Endothelial cell of umbilical vein (primary cell): ENCODE data around the gene SMIM3. TPM values are rescaled to one million over a fixed set of nuclear protein-coding genes. Genes with fewer than 3 reads are reported as not detected.

Experiments
- BruUV-seq: library from RNA; stranded (reverse); fragments of 400-500 nt; replicated peaks from 2 replicates; lab custom pipeline; 2021; lab: Mats Ljungman, UMichigan
- CTCF ChIA-PET: fragments of 300-600, 350-600 bp; sonication (Branson Sonifier 250); formaldehyde crosslinking; loops from one replicate; lab custom pipeline; 2021; ENCODE audit warnings: antibody characterized with exemption, inconsistent platforms; lab: Charles Lee
- POLR2A ChIA-PET: fragments of 300-600, 350-600 bp; sonication (Branson Sonifier 250); formaldehyde crosslinking; loops from one replicate; lab custom pipeline; 2021; ENCODE audit warnings: antibody characterized with exemption, inconsistent platforms; lab: Charles Lee
- DNase-seq: peaks from one replicate; pipeline ENCODE4 v3.0.0-alpha.2; 2011; ENCODE audit warnings: low read depth, low spot score
- FAIRE-seq: peaks from 2 replicates; lab custom pipeline; 2011; peaks lifted over from hg19 to GRCh38; lab: Jason Lieb, UNC
- H2AFZ ChIP-seq: 2 replicates; pipeline ENCODE4 v1.6.0; 2012; ENCODE audit warnings: low read depth, low read length, control low read depth, inconsistent platforms
- H3K27ac ChIP-seq: 2 replicates; pipeline ENCODE4 v1.5.1; 2011; ENCODE audit warnings: low read depth, mild to moderate bottlenecking, control low read depth, low read length, moderate library complexity; ENCODE audit not compliant: insufficient read depth
- H3K27me3 ChIP-seq, 2 experiments: 2 replicates each; pipeline versions ENCODE4 v1.6.0 to v1.6.1; 2011; ENCODE audit warnings: low read length in 2 of 2, mixed read lengths in 1 of 2; ENCODE audit not compliant: control insufficient read depth in 2 of 2, insufficient read depth in 2 of 2
- H3K36me3 ChIP-seq, 2 experiments: 2 replicates in 1 of 2; 3 replicates in 1 of 2; pipeline ENCODE4 v1.5.1; 2011; ENCODE audit warnings: low read length in 2 of 2, mild to moderate bottlenecking in 1 of 2, moderate library complexity in 1 of 2; ENCODE audit not compliant: control insufficient read depth in 2 of 2, insufficient read depth in 2 of 2; ENCODE audit errors: extremely low read depth in 1 of 2
- H3K4me1 ChIP-seq: 3 replicates; pipeline ENCODE4 v1.5.1; 2011; ENCODE audit warnings: mild to moderate bottlenecking, low read length; ENCODE audit not compliant: control insufficient read depth, insufficient read depth; ENCODE audit errors: extremely low read depth
- H3K4me2 ChIP-seq: 2 replicates; pipeline ENCODE4 v1.6.1; 2011; ENCODE audit warnings: low read length, control low read depth, mixed read lengths; ENCODE audit not compliant: insufficient read depth
- H3K4me3 ChIP-seq, 3 experiments: fragments of 200-600 bp in 1 of 3; sonication (generic), shearing (Covaris generic) in 1 of 3; replicated peaks in 1 of 3; 2 replicates each; pipeline ENCODE4 v1.5.1; 2011 to 2016; ENCODE audit warnings: control low read depth in 3 of 3, low read length in 3 of 3, mild to moderate bottlenecking in 2 of 3, inconsistent platforms in 1 of 3, low read depth in 1 of 3, moderate library complexity in 1 of 3; ENCODE audit not compliant: insufficient read depth in 1 of 3
- H3K79me2 ChIP-seq: 2 replicates; pipeline ENCODE4 v1.6.0; 2012; ENCODE audit warnings: low read length, inconsistent platforms; ENCODE audit not compliant: control insufficient read depth, insufficient read depth
- H3K9ac ChIP-seq: replicated peaks from 2 replicates; pipeline ENCODE3; 2011; ENCODE audit warnings: low read length, control low read depth; ENCODE audit not compliant: insufficient read depth; ENCODE audit errors: extremely low read depth
- H3K9me1 ChIP-seq: replicated peaks from 3 replicates; pipeline ENCODE4 v1.6.0; 2011; ENCODE audit warnings: mild to moderate bottlenecking, low read length; ENCODE audit not compliant: control insufficient read depth, insufficient read depth; ENCODE audit errors: extremely low read depth
- H3K9me3 ChIP-seq: replicated peaks from 2 replicates; pipeline ENCODE4 v1.5.1; 2012; ENCODE audit warnings: low read length, inconsistent platforms; ENCODE audit not compliant: control insufficient read depth, insufficient read depth
- H4K20me1 ChIP-seq: replicated peaks from 2 replicates; pipeline ENCODE3; 2011; ENCODE audit warnings: mild to moderate bottlenecking, low read length; ENCODE audit not compliant: control insufficient read depth, insufficient read depth; ENCODE audit errors: extremely low read depth
- EZH2 ChIP-seq: IDR thresholded peaks from 2 replicates; pipeline ENCODE4 v1.6.1; 2012; ENCODE audit warnings: borderline replicate concordance, low read depth, mild to moderate bottlenecking, moderate library complexity, low read length, inconsistent platforms; ENCODE audit not compliant: severe bottlenecking
- FOS ChIP-seq: IDR thresholded peaks from 2 replicates; pipeline ENCODE4 v1.6.1; 2011; ENCODE audit warnings: mild to moderate bottlenecking, low read length, moderate library complexity, borderline replicate concordance; ENCODE audit not compliant: insufficient read depth
- GATA2 ChIP-seq: IDR thresholded peaks from 2 replicates; pipeline ENCODE4 v1.7.0; 2011; ENCODE audit warnings: low read depth, mild to moderate bottlenecking, moderate library complexity, mixed read lengths, low read length; ENCODE audit not compliant: insufficient read length, insufficient read depth
- JUN ChIP-seq: IDR thresholded peaks from 2 replicates; pipeline ENCODE4 v1.6.1; 2011; ENCODE audit warnings: borderline replicate concordance, low read depth; ENCODE audit not compliant: insufficient read length, insufficient read depth
- MYC ChIP-seq: IDR thresholded peaks from one replicate; pipeline ENCODE4 v1.6.1; 2011; ENCODE audit warnings: mild to moderate bottlenecking, low read depth, low read length
- POLR2A ChIP-seq: IDR thresholded peaks from 2 replicates; pipeline ENCODE4 v1.6.1; 2012; ENCODE audit warnings: low read depth, mild to moderate bottlenecking, control low read depth, low read length
- POLR2AphosphoS5 ChIP-seq: IDR thresholded peaks from 2 replicates; pipeline ENCODE4 v1.6.1; 2012; ENCODE audit warnings: low read depth, mild to moderate bottlenecking, control low read depth, low read length, moderate library complexity; ENCODE audit not compliant: insufficient read depth
- dilution Hi-C: fragments of 300-500 bp; cut with MboI; formaldehyde crosslinking; loops from one replicate; pipeline ENCODE4 v1.15.0; 2019; ENCODE audit warnings: low sequenced_read_pairs; ENCODE audit not compliant: extremely low pct_ligation_motif_present
- intact Hi-C: fragments of 100-400 bp; cut with micrococcal nuclease; formaldehyde crosslinking; loops from one replicate; pipeline ENCODE4 v1.10.0; 2022
- polyA plus RNA-seq, 4 experiments: library from polyadenylated mRNA; depleted of rRNA in 3 of 4; stranded (reverse) in 3 of 4; unstranded in 1 of 4; fragments of >200 nt; gene quantifications; 2 replicates each; pipeline versions ENCODE4 v1.2.1 to v1.2.3, GENCODE V29; 2011 to 2012; ENCODE audit warnings: missing spikeins in 1 of 4
- total RNA-seq: library from RNA; stranded (reverse); gene quantifications from 2 replicates; pipeline ENCODE4 v1.2.3, GENCODE V29; 2021
- TF ChIP-seq, protein P1 (sequence below), 2 donors: IDR thresholded peaks; 1 replicate in 1 of 2; 2 replicates in 1 of 2; pipeline ENCODE4 v1.5.1; 2011; ENCODE audit warnings: low read length in 2 of 2, mild to moderate bottlenecking in 2 of 2, moderate library complexity in 2 of 2, control low read depth in 1 of 2, inconsistent platforms in 1 of 2, low read depth in 1 of 2; ENCODE audit not compliant: insufficient read depth in 1 of 2; ENCODE audit errors: extremely low read depth in 1 of 2
- TF ChIP-seq, protein P2 (sequence below): IDR thresholded peaks from 2 replicates; pipeline ENCODE4 v1.6.1; 2011; ENCODE audit not compliant: insufficient read depth, insufficient read length

SMIM3 gene
- total and polyA plus RNA-seq, 2 donors (not counting 3 experiments of a cell fraction or from before 2014, with no cell fraction given), result 1.0 to 2.0 TPM

- Histone ChIP-seq H4K20me1 (no peaks in the 10 kb centered on the region), H3K4me3 (no peak overlapping the region), H3K9me1 (no peaks in the 10 kb centered on the region), H3K4me1 (peaks cover 25% of the 10 kb centered on the region), H3K4me2 (peak overlapping the region; percentile 30), H3K9me3 (no peaks in the 10 kb centered on the region), H3K27ac (no peak overlapping the region), H3K36me3 (no peaks in the 10 kb centered on the region), H3K9ac (no peak overlapping the region), H3K27me3 (peaks cover 29 to 59% of the 10 kb centered on the region in 2 experiments), H2AFZ (no peak overlapping the region), H3K79me2 (no peaks in the 10 kb centered on the region)
- TF ChIP-seq EZH2 (no peak), GATA2 (peak; percentile 99), FOS (peak; percentile 98), JUN (peak; percentile 25), MYC (no peak), POLR2AphosphoS5 (peak; percentile 72), POLR2A (no peak)
- TF ChIP-seq, protein P1, sequence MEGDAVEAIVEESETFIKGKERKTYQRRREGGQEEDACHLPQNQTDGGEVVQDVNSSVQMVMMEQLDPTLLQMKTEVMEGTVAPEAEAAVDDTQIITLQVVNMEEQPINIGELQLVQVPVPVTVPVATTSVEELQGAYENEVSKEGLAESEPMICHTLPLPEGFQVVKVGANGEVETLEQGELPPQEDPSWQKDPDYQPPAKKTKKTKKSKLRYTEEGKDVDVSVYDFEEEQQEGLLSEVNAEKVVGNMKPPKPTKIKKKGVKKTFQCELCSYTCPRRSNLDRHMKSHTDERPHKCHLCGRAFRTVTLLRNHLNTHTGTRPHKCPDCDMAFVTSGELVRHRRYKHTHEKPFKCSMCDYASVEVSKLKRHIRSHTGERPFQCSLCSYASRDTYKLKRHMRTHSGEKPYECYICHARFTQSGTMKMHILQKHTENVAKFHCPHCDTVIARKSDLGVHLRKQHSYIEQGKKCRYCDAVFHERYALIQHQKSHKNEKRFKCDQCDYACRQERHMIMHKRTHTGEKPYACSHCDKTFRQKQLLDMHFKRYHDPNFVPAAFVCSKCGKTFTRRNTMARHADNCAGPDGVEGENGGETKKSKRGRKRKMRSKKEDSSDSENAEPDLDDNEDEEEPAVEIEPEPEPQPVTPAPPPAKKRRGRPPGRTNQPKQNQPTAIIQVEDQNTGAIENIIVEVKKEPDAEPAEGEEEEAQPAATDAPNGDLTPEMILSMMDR (IDR thresholded peaks at IDR 0.05; ENCODE audit: extremely low read depth in 1 of 2, insufficient read depth in 1 of 2, low read depth in 1 of 2, low read length in 2 of 2), result no peak
- TF ChIP-seq, protein P2, sequence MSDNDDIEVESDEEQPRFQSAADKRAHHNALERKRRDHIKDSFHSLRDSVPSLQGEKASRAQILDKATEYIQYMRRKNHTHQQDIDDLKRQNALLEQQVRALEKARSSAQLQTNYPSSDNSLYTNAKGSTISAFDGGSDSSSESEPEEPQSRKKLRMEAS, result no peak
- POLR2A ChIA-PET, result no interaction called here
- CTCF ChIA-PET, result interaction anchor here (0.6 kb wide), 1 partner anchor 15 kb away, joined by 3 read pairs; the partner anchor contains the start of gene DCTN4
- BruUV-seq, result no TSS peak
- dilution Hi-C loops (no loop called here), intact Hi-C loops (no loop called here)
- peak; percentile 75 for DNase-seq
- peak; percentile 79 for FAIRE-seq
These were observed 4.4 kb upstream of the SMIM3 start for GRCh38 chr5:150774145-150774544.
